HG03025 (cell line): Measurements from ENCODE around the gene DMP1.

Experiments
- ATAC-seq: cut with Tn5 transposase; IDR thresholded peaks from one replicate; pipeline ENCODE4 v1.9.1; 2021; ENCODE audit warnings: mild to moderate bottlenecking, moderate library complexity; ENCODE audit not compliant: unreplicated experiment, low FRiP score

Gene DMP1, protein sequence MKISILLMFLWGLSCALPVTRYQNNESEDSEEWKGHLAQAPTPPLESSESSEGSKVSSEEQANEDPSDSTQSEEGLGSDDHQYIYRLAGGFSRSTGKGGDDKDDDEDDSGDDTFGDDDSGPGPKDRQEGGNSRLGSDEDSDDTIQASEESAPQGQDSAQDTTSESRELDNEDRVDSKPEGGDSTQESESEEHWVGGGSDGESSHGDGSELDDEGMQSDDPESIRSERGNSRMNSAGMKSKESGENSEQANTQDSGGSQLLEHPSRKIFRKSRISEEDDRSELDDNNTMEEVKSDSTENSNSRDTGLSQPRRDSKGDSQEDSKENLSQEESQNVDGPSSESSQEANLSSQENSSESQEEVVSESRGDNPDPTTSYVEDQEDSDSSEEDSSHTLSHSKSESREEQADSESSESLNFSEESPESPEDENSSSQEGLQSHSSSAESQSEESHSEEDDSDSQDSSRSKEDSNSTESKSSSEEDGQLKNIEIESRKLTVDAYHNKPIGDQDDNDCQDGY

DNA sequence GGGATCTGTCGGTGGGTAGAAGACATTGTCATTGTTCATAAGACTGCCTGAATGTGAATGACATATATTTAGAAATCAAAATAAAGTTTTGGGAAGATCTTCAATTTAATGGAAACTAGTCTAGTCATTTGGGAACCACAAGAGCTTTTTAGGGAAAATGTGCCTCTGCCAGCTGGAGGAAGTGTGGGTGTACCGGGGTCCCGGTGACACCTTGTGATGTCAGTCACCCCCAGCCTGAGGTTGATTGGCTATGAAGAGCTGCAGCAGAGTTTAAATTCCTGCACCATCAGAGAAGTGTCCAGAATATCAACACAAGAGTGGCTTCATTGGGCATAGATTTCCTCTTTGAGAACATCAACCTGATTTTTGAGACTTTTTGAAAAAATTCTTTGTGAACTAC lies at the start of gene DMP1:
TSS of gene DMP1 (plus strand) at position 301 of the 400 bp plus-strand sequence. CDS start 6,213 bp downstream, outside the sequence.
- no peak for ATAC-seq

DNA sequence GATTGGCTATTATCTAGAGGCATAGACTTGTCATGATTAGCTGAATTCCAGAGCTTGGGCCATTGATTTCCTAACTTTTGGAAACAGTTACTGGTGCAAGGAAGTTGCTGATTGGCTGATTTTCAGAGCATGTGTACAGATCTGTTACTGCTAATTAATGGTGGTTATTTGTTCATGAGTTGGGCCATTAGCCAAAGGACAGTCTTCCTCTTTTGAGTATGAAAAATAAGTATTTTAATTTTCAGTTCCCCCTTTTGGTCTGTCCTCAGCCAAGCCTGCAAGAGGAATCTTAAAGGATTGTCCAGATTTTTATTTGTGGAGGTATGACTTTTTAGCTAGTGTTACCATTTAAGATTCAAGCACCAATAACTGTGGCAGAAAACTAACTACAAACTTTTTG lies 48.7 kb upstream of the DMP1 start:
- ATAC-seq = no peak

GRCh38 chr4:87608229-87608628 lies 41.9 kb upstream of the DMP1 start, which contains the start of gene DSPP:
Gene DSPP, plus strand, starts transcription at chr4:87608529. Its CDS starts 2,380 bp downstream, at chr4:87610909.
- ATAC-seq = no peak

DNA sequence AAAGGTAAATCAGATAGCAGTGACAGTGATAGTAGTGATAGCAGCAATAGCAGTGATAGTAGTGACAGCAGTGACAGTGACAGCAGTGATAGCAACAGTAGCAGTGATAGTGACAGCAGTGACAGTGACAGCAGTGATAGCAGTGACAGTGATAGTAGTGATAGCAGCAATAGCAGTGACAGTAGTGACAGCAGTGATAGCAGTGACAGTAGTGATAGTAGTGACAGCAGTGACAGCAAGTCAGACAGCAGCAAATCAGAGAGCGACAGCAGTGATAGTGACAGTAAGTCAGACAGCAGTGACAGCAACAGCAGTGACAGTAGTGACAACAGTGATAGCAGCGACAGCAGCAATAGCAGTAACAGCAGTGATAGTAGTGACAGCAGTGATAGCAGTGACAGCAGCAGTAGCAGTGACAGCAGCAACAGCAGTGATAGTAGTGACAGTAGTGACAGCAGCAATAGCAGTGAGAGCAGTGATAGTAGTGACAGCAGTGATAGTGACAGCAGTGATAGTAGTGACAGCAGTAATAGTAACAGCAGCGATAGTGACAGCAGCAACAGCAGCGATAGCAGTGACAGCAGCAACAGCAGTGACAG lies 35.7 kb upstream of the DMP1 start:
- no peak for ATAC-seq

DNA sequence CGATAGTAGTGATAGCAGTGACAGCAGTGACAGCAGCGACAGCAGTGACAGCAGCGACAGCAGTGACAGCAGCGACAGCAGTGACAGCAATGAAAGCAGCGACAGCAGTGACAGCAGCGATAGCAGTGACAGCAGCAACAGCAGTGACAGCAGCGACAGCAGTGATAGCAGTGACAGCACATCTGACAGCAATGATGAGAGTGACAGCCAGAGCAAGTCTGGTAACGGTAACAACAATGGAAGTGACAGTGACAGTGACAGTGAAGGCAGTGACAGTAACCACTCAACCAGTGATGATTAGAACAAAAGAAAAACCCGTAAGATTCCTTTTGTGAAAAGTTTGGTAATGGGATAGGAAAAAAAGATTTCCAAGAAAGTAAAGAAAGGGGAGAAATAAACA lies 33.8 kb upstream of the DMP1 start:
- ATAC-seq = no peak

GRCh38 chr4:87620086-87620485 lies 30.0 kb upstream of the DMP1 start:
- ATAC-seq = no peak

GRCh38 chr4:87620491-87620890 lies 29.6 kb upstream of the DMP1 start:
- no peak for ATAC-seq

GRCh38 chr4:87622303-87622702 lies 27.8 kb upstream of the DMP1 start:
- no peak for ATAC-seq

GRCh38 chr4:87624698-87625097 lies 25.4 kb upstream of the DMP1 start:
- no peak for ATAC-seq

DNA sequence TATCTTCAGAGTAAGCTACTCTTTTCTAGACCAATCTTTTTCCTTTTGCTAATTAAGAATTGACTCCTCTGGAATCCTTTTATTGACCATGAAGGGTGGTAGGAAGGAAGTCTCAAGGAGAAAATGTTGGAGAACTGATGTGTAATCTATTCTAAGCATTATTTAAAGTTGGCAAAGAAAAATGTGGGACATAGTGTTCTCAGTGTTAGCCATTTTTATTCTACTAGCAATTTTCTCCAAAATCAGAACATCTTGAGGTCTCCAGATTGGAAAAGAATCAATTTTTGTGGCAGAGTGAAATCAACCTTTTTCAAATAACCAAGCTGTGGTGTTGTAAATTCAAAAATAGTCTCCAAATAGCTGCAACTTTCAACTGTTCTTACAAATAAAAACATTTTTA lies 18.4 kb upstream of the DMP1 start:
- ATAC-seq = no peak

GRCh38 chr4:87632469-87632868 lies 17.6 kb upstream of the DMP1 start:
- no peak for ATAC-seq

DNA sequence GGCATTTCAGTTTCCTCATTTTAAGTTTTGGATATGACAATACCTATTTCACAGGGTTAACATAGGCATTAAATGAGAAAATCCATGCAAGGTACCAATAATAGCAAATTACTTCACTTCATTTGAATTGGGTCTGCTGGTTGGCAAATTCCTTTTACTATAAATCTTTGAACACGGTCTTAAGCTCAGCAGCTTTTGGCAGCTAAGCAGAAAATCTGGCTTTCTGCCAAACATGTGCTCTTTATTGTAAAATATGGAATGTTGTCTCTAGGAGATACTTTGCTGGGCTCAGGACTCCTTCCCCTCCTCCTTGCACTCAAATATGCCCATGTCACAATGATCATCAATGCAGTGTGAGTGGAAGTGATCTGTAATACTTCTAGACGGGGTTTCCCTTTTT lies 16.8 kb upstream of the DMP1 start:
- ATAC-seq = no peak

DNA sequence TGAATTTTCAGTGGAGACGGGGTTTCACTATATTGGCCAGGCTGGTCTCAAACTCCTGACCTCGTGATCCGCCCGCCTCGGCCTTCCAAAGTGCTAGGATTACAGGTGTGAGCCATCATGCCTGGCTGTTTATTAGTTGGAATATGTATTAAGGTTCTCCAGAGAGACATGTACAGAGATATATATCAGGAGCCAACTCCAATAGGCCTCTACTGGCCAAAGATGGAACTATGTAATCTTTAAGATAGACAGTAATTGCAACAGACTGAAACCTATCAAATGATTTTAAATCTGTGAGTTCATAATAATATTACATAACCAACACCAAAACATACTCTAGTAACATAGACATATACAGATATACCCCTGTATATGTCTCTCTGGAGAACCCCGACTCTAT lies 5.8 kb upstream of the DMP1 start:
- no peak for ATAC-seq

DNA sequence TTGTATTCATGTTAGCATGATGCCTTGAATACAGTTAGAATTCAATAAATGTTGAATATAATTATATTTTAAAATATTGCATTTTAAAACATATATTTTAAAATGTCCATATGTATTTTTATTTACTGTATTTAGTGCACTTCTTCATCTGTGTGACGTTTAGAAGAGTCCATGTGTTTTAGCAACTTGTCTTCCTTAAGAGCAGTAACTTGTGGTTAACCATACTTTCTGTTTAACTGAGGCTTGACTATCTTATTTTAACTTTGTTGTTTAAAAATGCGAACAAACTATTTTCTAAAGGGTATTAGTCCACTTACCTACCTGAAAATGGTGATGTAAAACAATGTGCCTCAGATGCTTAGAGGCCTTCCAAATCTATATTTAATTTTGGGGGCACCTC lies 858 bp downstream of the DMP1 start:
- no peak for ATAC-seq

DNA sequence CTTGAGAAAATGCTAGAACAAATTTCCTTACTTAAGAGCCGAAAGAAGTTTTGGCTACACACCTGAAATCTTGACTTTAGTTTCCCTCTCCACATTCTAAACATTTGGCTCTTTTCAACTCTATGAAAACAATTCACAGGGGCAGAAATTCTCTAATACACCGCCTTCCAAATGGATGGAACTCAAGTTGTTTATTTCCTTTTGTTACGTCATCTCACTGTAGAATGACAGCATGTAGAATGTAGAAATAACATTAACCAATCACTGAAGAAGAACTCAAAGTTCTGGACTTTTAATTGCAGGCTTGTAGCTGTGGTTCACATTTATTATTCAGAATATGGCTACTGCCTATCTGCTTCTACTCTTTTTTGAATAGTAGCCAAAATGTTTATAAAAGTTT lies 1.9 kb downstream of the DMP1 start:
- no peak for ATAC-seq

DNA sequence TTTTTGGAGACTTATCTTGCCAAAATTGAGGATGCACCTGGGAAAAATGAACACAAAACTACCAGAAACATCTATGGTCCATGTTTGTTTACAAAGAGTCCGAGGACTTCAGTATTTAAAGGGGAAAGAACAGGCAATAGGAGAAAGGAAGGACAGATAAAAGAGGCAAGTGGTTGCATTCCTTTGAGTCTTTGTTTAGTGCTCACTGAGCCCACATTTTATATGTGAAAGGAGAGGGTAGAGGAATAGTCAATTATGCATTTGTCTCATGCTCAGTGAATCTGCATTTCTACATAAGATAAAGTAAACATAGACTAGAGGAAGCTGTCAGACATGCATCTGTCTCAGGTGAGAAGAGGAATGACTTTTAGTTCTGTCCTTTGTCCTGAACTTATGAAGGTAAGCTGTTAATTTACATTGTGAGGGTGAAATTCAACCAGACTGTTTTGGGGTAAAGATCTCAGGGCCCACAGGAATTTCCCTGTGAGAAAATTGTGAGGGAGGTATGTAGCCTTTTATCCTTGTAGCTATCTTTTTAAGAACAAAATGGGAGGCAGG lies 4.5 kb downstream of the DMP1 start:
- ATAC-seq = no peak

GRCh38 chr4:87657525-87657924 lies 7.4 kb downstream of the DMP1 start:
- no peak for ATAC-seq

DNA sequence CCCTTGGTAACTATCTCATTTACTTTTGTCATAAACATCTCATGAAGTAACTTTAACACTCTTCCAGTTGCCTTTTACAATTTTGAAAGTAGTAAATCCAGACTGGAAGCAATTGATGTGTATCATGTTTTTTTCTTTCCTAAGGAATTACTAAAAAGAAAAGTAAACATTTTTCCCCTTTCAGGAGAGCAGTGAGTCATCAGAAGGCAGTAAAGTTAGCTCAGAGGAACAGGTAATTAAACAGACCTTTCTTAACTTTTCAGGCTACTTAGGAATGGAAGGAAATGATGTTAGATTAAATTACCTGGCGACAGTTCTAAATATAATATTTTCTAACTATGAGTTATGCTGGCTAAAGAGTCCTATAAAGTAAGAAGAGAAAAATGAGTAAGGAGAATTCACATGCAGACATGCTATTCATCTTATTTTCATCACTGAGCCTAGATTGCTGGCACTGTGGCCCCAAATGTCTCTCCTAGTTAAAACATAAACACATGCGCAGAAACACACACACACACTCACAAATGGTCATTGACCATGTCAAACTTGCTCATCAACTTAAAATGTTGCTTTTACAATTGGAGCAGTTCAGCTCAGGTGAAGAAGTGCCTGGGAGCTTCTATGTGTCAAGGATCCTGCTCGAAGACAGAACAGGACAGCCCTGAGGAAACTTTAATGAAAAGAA lies 9.3 kb downstream of the DMP1 start:
- no peak for ATAC-seq

DNA sequence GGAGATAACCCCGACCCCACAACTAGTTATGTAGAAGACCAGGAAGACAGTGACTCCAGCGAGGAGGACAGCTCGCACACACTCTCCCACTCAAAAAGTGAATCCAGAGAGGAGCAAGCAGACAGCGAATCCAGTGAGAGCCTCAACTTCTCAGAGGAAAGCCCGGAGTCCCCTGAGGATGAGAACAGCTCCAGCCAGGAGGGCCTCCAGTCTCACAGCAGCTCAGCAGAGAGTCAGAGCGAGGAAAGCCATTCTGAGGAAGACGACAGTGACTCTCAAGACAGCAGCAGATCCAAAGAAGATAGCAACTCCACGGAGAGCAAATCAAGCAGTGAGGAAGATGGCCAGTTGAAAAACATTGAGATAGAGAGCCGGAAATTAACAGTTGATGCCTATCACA lies 12.8 kb downstream of the DMP1 start:
- ATAC-seq = no peak

DNA sequence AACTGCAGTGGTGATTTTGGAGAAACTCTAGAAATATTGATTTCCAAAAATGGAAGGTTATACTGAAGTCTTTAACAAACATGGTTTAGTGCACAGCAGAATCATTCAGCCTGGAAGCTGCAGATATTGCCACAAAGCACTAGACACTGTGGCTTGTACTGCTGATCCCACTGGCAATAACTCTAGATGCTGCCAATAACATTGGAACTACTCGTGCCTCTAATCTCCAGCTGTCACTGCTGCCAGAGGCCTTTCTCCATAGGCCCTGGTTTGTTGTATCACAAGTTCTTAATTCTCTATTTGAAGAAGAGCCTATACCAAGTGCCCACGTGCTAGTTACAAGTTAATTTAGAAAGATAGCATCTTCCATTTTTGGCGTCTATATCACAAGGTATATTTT lies 19.3 kb downstream of the DMP1 start:
- ATAC-seq = no peak

- ATAC-seq = peak; percentile 88
Measured at GRCh38 chr4:87677731-87678130, 27.7 kb downstream of the DMP1 start.
